Endothelial cell of umbilical vein (primary cell): Measurements from ENCODE around the gene MCC. TPM values are rescaled to one million over a fixed set of nuclear protein-coding genes. Genes with fewer than 3 reads are reported as not detected.

Experiments
- BruUV-seq: library from RNA; stranded (reverse); fragments of 400-500 nt; replicated peaks from 2 replicates; lab custom pipeline; 2021; lab: Mats Ljungman, UMichigan
- CTCF ChIA-PET: fragments of 300-600, 350-600 bp; sonication (Branson Sonifier 250); formaldehyde crosslinking; loops from one replicate; lab custom pipeline; 2021; ENCODE audit warnings: antibody characterized with exemption, inconsistent platforms; lab: Charles Lee
- POLR2A ChIA-PET: fragments of 300-600, 350-600 bp; sonication (Branson Sonifier 250); formaldehyde crosslinking; loops from one replicate; lab custom pipeline; 2021; ENCODE audit warnings: antibody characterized with exemption, inconsistent platforms; lab: Charles Lee
- DNase-seq: peaks from one replicate; pipeline ENCODE4 v3.0.0-alpha.2; 2011; ENCODE audit warnings: low read depth, low spot score
- FAIRE-seq: peaks from 2 replicates; lab custom pipeline; 2011; peaks lifted over from hg19 to GRCh38; lab: Jason Lieb, UNC
- H2AFZ ChIP-seq: 2 replicates; pipeline ENCODE4 v1.6.0; 2012; ENCODE audit warnings: low read depth, low read length, control low read depth, inconsistent platforms
- H3K27ac ChIP-seq: 2 replicates; pipeline ENCODE4 v1.5.1; 2011; ENCODE audit warnings: low read depth, mild to moderate bottlenecking, control low read depth, low read length, moderate library complexity; ENCODE audit not compliant: insufficient read depth
- H3K27me3 ChIP-seq, 2 experiments: 2 replicates each; pipeline versions ENCODE4 v1.6.0 to v1.6.1; 2011; ENCODE audit warnings: low read length in 2 of 2, mixed read lengths in 1 of 2; ENCODE audit not compliant: control insufficient read depth in 2 of 2, insufficient read depth in 2 of 2
- H3K36me3 ChIP-seq, 2 experiments: 2 replicates in 1 of 2; 3 replicates in 1 of 2; pipeline ENCODE4 v1.5.1; 2011; ENCODE audit warnings: low read length in 2 of 2, mild to moderate bottlenecking in 1 of 2, moderate library complexity in 1 of 2; ENCODE audit not compliant: control insufficient read depth in 2 of 2, insufficient read depth in 2 of 2; ENCODE audit errors: extremely low read depth in 1 of 2
- H3K4me1 ChIP-seq: 3 replicates; pipeline ENCODE4 v1.5.1; 2011; ENCODE audit warnings: mild to moderate bottlenecking, low read length; ENCODE audit not compliant: control insufficient read depth, insufficient read depth; ENCODE audit errors: extremely low read depth
- H3K4me2 ChIP-seq: 2 replicates; pipeline ENCODE4 v1.6.1; 2011; ENCODE audit warnings: low read length, control low read depth, mixed read lengths; ENCODE audit not compliant: insufficient read depth
- H3K4me3 ChIP-seq, 3 experiments: fragments of 200-600 bp in 1 of 3; sonication (generic), shearing (Covaris generic) in 1 of 3; replicated peaks in 1 of 3; 2 replicates each; pipeline ENCODE4 v1.5.1; 2011 to 2016; ENCODE audit warnings: control low read depth in 3 of 3, low read length in 3 of 3, mild to moderate bottlenecking in 2 of 3, inconsistent platforms in 1 of 3, low read depth in 1 of 3, moderate library complexity in 1 of 3; ENCODE audit not compliant: insufficient read depth in 1 of 3
- H3K79me2 ChIP-seq: 2 replicates; pipeline ENCODE4 v1.6.0; 2012; ENCODE audit warnings: low read length, inconsistent platforms; ENCODE audit not compliant: control insufficient read depth, insufficient read depth
- H3K9ac ChIP-seq: replicated peaks from 2 replicates; pipeline ENCODE3; 2011; ENCODE audit warnings: low read length, control low read depth; ENCODE audit not compliant: insufficient read depth; ENCODE audit errors: extremely low read depth
- H3K9me1 ChIP-seq: replicated peaks from 3 replicates; pipeline ENCODE4 v1.6.0; 2011; ENCODE audit warnings: mild to moderate bottlenecking, low read length; ENCODE audit not compliant: control insufficient read depth, insufficient read depth; ENCODE audit errors: extremely low read depth
- H3K9me3 ChIP-seq: replicated peaks from 2 replicates; pipeline ENCODE4 v1.5.1; 2012; ENCODE audit warnings: low read length, inconsistent platforms; ENCODE audit not compliant: control insufficient read depth, insufficient read depth
- H4K20me1 ChIP-seq: replicated peaks from 2 replicates; pipeline ENCODE3; 2011; ENCODE audit warnings: mild to moderate bottlenecking, low read length; ENCODE audit not compliant: control insufficient read depth, insufficient read depth; ENCODE audit errors: extremely low read depth
- GATA2 ChIP-seq: IDR thresholded peaks from 2 replicates; pipeline ENCODE4 v1.7.0; 2011; ENCODE audit warnings: low read depth, mild to moderate bottlenecking, moderate library complexity, mixed read lengths, low read length; ENCODE audit not compliant: insufficient read length, insufficient read depth
- POLR2A ChIP-seq: IDR thresholded peaks from 2 replicates; pipeline ENCODE4 v1.6.1; 2012; ENCODE audit warnings: low read depth, mild to moderate bottlenecking, control low read depth, low read length
- dilution Hi-C: fragments of 300-500 bp; cut with MboI; formaldehyde crosslinking; loops from one replicate; pipeline ENCODE4 v1.15.0; 2019; ENCODE audit warnings: low sequenced_read_pairs; ENCODE audit not compliant: extremely low pct_ligation_motif_present
- intact Hi-C: fragments of 100-400 bp; cut with micrococcal nuclease; formaldehyde crosslinking; loops from one replicate; pipeline ENCODE4 v1.10.0; 2022
- polyA plus RNA-seq, 4 experiments: library from polyadenylated mRNA; depleted of rRNA in 3 of 4; stranded (reverse) in 3 of 4; unstranded in 1 of 4; fragments of >200 nt; gene quantifications; 2 replicates each; pipeline versions ENCODE4 v1.2.1 to v1.2.3, GENCODE V29; 2011 to 2012; ENCODE audit warnings: missing spikeins in 1 of 4
- total RNA-seq: library from RNA; stranded (reverse); gene quantifications from 2 replicates; pipeline ENCODE4 v1.2.3, GENCODE V29; 2021
- TF ChIP-seq, protein P1 (sequence below): IDR thresholded peaks from 2 replicates; pipeline ENCODE4 v1.6.1; 2011; ENCODE audit not compliant: insufficient read depth, insufficient read length

Gene MCC
- total and polyA plus RNA-seq, 2 donors (not counting 3 experiments of a cell fraction or from before 2014, with no cell fraction given), result 6.9 to 27.5 TPM

- ChIA-PET POLR2A (no interaction called here), CTCF (interaction anchor here (1.1 to 1.3 kb wide), 3 partner anchors 10 to 31 kb away, joined by 3 to 4 read pairs (median 3); no protein-coding TSS in a partner anchor)
- H3K4me3 ChIP-seq, result no peak overlapping the region
- peaks cover 53% of the 10 kb centered on the region for H3K4me1 ChIP-seq
- peak; percentile 19 for DNase-seq
- H3K9me1 ChIP-seq, result no peaks in the 10 kb centered on the region
- no peaks in the 10 kb centered on the region for H3K27me3 ChIP-seq
- no peaks in the 10 kb centered on the region for H4K20me1 ChIP-seq
- BruUV-seq, result no TSS peak
- peaks cover 6% of the 10 kb centered on the region for H3K79me2 ChIP-seq
- peak overlapping the region; percentile 23 for H3K4me2 ChIP-seq
- no peaks in the 10 kb centered on the region for H3K9me3 ChIP-seq
- no peak overlapping the region for H2AFZ ChIP-seq
- H3K36me3 ChIP-seq, result no peaks in the 10 kb centered on the region
- no peak for TF ChIP-seq POLR2A
- peak overlapping the region; percentile 32 for H3K9ac ChIP-seq
- FAIRE-seq, result no peak
- H3K27ac ChIP-seq, result peak overlapping the region; percentile 75
- intact Hi-C loops, result loop anchor here (2.0 kb wide), 1 partner anchor 45 kb away; no protein-coding TSS in a partner anchor
- dilution Hi-C loops, result no loop called here
Observed at GRCh38 chr5:113270086-113270485, 218.2 kb downstream of the MCC start.

- no peak overlapping the region for H3K9ac ChIP-seq
- no peak overlapping the region for H2AFZ ChIP-seq
- intact Hi-C loops (no loop called here), dilution Hi-C loops (no loop called here)
- H3K9me1 ChIP-seq, result no peaks in the 10 kb centered on the region
- H3K4me1 ChIP-seq, result peaks cover 53% of the 10 kb centered on the region
- FAIRE-seq, result no peak
- TF ChIP-seq GATA2, result peak; percentile 76
- TF ChIP-seq, protein P1, sequence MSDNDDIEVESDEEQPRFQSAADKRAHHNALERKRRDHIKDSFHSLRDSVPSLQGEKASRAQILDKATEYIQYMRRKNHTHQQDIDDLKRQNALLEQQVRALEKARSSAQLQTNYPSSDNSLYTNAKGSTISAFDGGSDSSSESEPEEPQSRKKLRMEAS, result no peak
- no peak overlapping the region for H3K4me2 ChIP-seq
- ChIA-PET POLR2A (no interaction called here), CTCF (interaction anchor here (0.8 to 1.6 kb wide), 4 partner anchors 9 to 27 kb away, joined by 3 to 6 read pairs (median 4); no protein-coding TSS in a partner anchor)
- H3K27ac ChIP-seq, result no peak overlapping the region
- peaks cover 6% of the 10 kb centered on the region for H3K79me2 ChIP-seq
- H3K27me3 ChIP-seq, result no peaks in the 10 kb centered on the region
- no peaks in the 10 kb centered on the region for H3K9me3 ChIP-seq
- peak; percentile 33 for DNase-seq
- no peak overlapping the region for H3K4me3 ChIP-seq
- H4K20me1 ChIP-seq, result no peaks in the 10 kb centered on the region
- no TSS peak for BruUV-seq
- H3K36me3 ChIP-seq, result no peaks in the 10 kb centered on the region
Observed at GRCh38 chr5:113269023-113269997, 218.9 kb downstream of the MCC start.
